ENCODE data around the gene LYST.
A peak's percentile ranks its signal among the peaks of the same experiment; 100 is the strongest.
"Not testable (repeated sequence)": the region's sequence is repeated elsewhere in the genome, so short reads cannot be mapped to it uniquely, and the experiment has no call there.

The LYST gene

GRCh38 chr1:235848251-235848650, 18.5 kb downstream of the LYST start:
- not testable (repeated sequence) for H3K36me3 ChIP-seq (ENCODE audit: control insufficient read depth, insufficient read depth, low read length); H3K4me3 ChIP-seq (ENCODE audit: low read length); H3K4me1 ChIP-seq (ENCODE audit: control insufficient read depth, insufficient read depth, low read length); H3K27me3 ChIP-seq (ENCODE audit: control insufficient read depth, insufficient read depth, low read length); H3K9ac ChIP-seq (ENCODE audit: low read length); H3K27ac ChIP-seq (ENCODE audit: low read depth, low read length)

- not testable (repeated sequence) for H3K9ac ChIP-seq (ENCODE audit: low read length); H3K27me3 ChIP-seq (ENCODE audit: control insufficient read depth, insufficient read depth, low read length); H3K4me3 ChIP-seq (ENCODE audit: low read length); H3K4me1 ChIP-seq (ENCODE audit: control insufficient read depth, insufficient read depth, low read length); H3K36me3 ChIP-seq (ENCODE audit: control insufficient read depth, insufficient read depth, low read length); H3K27ac ChIP-seq (ENCODE audit: low read depth, low read length)
These were observed 21.0 kb downstream of the LYST start for GRCh38 chr1:235845656-235846107.

DNA sequence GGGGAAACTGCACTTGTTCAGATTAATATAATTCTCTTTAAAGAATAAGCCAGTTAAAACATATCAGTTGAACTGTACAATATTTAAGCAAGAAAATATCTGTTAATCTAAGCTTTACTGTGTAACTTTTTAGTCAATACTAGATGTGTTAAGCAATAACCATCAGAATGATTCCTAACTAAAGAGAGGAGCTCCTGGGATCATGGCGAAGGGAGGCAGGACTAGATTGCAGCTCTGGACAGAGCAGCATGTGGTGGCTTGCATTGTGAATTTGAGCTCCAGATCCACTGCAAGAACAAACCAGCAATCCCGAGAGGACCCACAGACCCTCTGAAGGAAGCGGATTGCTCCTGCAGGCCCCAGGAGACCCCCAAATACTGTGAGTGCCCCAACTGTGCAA, 21.9 kb downstream of the LYST start:
- H3K9ac ChIP-seq (ENCODE audit: low read length), result no peak overlapping the region
- no peak overlapping the region for H3K4me3 ChIP-seq (ENCODE audit: low read length)
- peaks cover 3% of the 10 kb centered on the region for H3K4me1 ChIP-seq (ENCODE audit: control insufficient read depth, insufficient read depth, low read length)
- no peak overlapping the region for H3K27ac ChIP-seq (ENCODE audit: low read depth, low read length)
- no peaks in the 10 kb centered on the region for H3K36me3 ChIP-seq (ENCODE audit: control insufficient read depth, insufficient read depth, low read length)
- H3K27me3 ChIP-seq (ENCODE audit: control insufficient read depth, insufficient read depth, low read length), result no peaks in the 10 kb centered on the region

GRCh38 chr1:235843461-235843961, 23.2 kb downstream of the LYST start:
- Histone ChIP-seq H3K36me3 (ENCODE audit: control insufficient read depth, insufficient read depth, low read length) (no peaks in the 10 kb centered on the region), H3K9ac (ENCODE audit: low read length) (no peak overlapping the region), H3K27me3 (ENCODE audit: control insufficient read depth, insufficient read depth, low read length) (no peaks in the 10 kb centered on the region), H3K4me3 (ENCODE audit: low read length) (no peak overlapping the region), H3K4me1 (ENCODE audit: control insufficient read depth, insufficient read depth, low read length) (peaks cover 3% of the 10 kb centered on the region), H3K27ac (ENCODE audit: low read depth, low read length) (no peak overlapping the region)

GRCh38 chr1:235841938-235842545, 24.7 kb downstream of the LYST start:
- H3K27ac ChIP-seq (ENCODE audit: low read depth, low read length), result no peak overlapping the region
- no peak overlapping the region for H3K9ac ChIP-seq (ENCODE audit: low read length)
- no peaks in the 10 kb centered on the region for H3K27me3 ChIP-seq (ENCODE audit: control insufficient read depth, insufficient read depth, low read length)
- H3K4me3 ChIP-seq (ENCODE audit: low read length), result no peak overlapping the region
- no peaks in the 10 kb centered on the region for H3K36me3 ChIP-seq (ENCODE audit: control insufficient read depth, insufficient read depth, low read length)
- H3K4me1 ChIP-seq (ENCODE audit: control insufficient read depth, insufficient read depth, low read length), result peaks cover 3% of the 10 kb centered on the region

DNA sequence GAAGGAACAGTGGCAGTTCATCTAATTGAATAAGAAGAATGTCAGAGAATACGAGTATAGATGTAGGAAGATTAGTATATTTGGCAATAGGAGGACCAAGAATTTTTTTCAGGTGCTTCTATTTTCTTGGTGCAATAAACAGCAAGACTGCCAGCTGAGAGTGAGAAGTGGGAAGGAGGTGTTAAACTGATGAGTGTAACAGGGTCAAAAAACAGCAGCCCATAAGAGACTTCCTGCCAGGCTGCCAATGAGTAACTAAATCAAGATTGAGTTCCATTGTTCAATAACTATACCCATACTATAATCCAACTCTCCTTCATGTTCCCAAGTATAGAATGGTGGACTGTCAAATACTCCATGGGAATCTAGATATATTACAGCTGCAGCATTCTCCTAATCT, 28.7 kb downstream of the LYST start:
- no peaks in the 10 kb centered on the region for H3K4me1 ChIP-seq (ENCODE audit: control insufficient read depth, insufficient read depth, low read length)
- H3K36me3 ChIP-seq (ENCODE audit: control insufficient read depth, insufficient read depth, low read length), result no peaks in the 10 kb centered on the region
- H3K4me3 ChIP-seq (ENCODE audit: low read length), result no peak overlapping the region
- no peak overlapping the region for H3K9ac ChIP-seq (ENCODE audit: low read length)
- no peak overlapping the region for H3K27ac ChIP-seq (ENCODE audit: low read depth, low read length)
- H3K27me3 ChIP-seq (ENCODE audit: control insufficient read depth, insufficient read depth, low read length), result no peaks in the 10 kb centered on the region

GRCh38 chr1:235835226-235835625, 31.5 kb downstream of the LYST start:
- Histone ChIP-seq H3K9ac (ENCODE audit: low read length) (no peak overlapping the region), H3K4me1 (ENCODE audit: control insufficient read depth, insufficient read depth, low read length) (no peaks in the 10 kb centered on the region), H3K27me3 (ENCODE audit: control insufficient read depth, insufficient read depth, low read length) (no peaks in the 10 kb centered on the region), H3K27ac (ENCODE audit: low read depth, low read length) (peak overlapping the region; percentile 22), H3K4me3 (ENCODE audit: low read length) (peak overlapping the region; percentile 55), H3K36me3 (ENCODE audit: control insufficient read depth, insufficient read depth, low read length) (no peaks in the 10 kb centered on the region)

DNA sequence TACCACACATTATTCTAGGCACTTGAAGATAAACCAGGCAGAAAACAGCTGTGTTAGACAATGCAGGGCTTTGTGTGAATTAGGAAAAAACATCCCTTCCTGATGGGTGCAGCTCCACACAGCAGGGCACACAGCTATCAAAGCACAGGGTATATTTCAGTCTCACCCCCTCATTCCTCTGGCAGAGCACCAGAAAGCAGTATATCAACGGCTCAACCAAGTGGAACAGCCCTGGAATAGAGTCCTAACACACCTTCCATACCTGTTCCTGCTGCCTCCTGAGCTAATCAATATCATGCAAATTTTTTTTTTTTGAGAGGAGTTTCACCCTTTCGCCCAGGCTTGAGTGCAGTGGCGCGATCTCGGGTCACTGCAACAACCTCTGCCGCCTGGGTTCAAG, 32.1 kb downstream of the LYST start:
- no peaks in the 10 kb centered on the region for H3K27me3 ChIP-seq (ENCODE audit: control insufficient read depth, insufficient read depth, low read length)
- no peak overlapping the region for H3K9ac ChIP-seq (ENCODE audit: low read length)
- no peak overlapping the region for H3K4me3 ChIP-seq (ENCODE audit: low read length)
- no peaks in the 10 kb centered on the region for H3K36me3 ChIP-seq (ENCODE audit: control insufficient read depth, insufficient read depth, low read length)
- no peak overlapping the region for H3K27ac ChIP-seq (ENCODE audit: low read depth, low read length)
- H3K4me1 ChIP-seq (ENCODE audit: control insufficient read depth, insufficient read depth, low read length), result no peaks in the 10 kb centered on the region

- Histone ChIP-seq H3K27ac (ENCODE audit: low read depth, low read length) (no peak overlapping the region), H3K9ac (ENCODE audit: low read length) (no peak overlapping the region), H3K36me3 (ENCODE audit: control insufficient read depth, insufficient read depth, low read length) (no peaks in the 10 kb centered on the region)
These were observed 34.7 kb downstream of the LYST start for GRCh38 chr1:235832011-235832410.

DNA sequence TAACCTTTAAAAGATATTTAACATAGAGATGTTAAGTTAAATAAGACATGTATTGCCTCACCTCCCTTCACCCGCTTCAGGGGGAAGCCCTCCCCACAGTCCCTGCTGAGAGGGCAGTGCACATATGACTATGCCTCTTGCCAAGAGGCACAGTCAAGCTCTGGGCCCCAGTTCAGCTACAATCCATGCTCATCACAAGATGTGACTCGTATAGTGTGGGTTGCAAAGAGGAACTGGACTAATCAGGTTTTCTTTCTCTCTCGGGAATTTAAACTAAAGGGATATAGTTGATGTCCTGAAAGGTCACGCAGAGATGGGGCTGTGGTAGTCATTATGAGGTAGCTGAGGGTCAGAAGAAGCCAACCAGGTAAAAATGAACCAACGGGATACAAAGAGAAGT, 35.6 kb downstream of the LYST start:
- H3K27ac ChIP-seq (ENCODE audit: low read depth, low read length), result no peak overlapping the region

More at GRCh38 chr1:235832011-235832410, 34.7 kb downstream of the LYST start:
- Histone ChIP-seq H3K4me1 (ENCODE audit: control insufficient read depth, insufficient read depth, low read length) (no peaks in the 10 kb centered on the region), H3K4me3 (ENCODE audit: low read length) (no peak overlapping the region), H3K27me3 (ENCODE audit: control insufficient read depth, insufficient read depth, low read length) (no peaks in the 10 kb centered on the region)

DNA sequence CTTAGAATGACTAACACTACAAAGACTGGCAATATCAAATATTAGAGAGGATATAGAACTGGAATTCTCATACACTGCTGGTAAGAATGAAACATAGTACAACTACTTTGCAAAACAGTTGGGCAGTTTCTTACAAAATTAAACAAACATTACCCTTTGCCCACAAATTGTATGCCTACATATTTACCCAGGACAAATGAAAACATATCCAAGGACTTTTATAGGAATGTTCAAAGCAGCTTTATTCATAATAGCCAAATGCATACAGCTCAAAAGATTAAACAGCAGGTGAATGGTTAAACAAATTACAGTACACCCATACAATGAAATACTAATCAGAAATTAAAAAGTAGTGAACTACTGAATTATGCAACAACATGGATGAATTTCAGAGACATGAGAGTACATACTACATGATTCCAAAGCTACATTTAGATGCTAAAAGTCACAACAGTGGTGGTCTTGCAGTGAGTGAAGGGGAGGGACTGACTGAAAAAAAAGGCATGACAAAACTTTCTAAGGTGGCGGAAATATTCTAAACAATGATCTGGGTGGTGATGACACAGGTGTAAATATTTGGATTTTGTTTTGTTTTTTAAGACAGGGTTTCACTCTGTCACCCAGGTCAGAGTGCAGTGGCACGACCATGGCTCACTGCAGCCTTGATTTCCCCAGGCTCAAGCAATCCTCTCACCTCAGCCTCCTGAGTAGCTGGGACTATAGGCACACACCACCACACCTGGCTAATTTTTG, 40.4 kb downstream of the LYST start:
- Histone ChIP-seq H3K36me3 (ENCODE audit: control insufficient read depth, insufficient read depth, low read length) (no peaks in the 10 kb centered on the region), H3K27ac (ENCODE audit: low read depth, low read length) (no peak overlapping the region), H3K27me3 (ENCODE audit: control insufficient read depth, insufficient read depth, low read length) (no peaks in the 10 kb centered on the region), H3K4me1 (ENCODE audit: control insufficient read depth, insufficient read depth, low read length) (no peaks in the 10 kb centered on the region), H3K4me3 (ENCODE audit: low read length) (no peak overlapping the region), H3K9ac (ENCODE audit: low read length) (no peak overlapping the region)

More for the DNA sequence above, 35.6 kb downstream of the LYST start:
- Histone ChIP-seq H3K36me3 (ENCODE audit: control insufficient read depth, insufficient read depth, low read length) (no peaks in the 10 kb centered on the region), H3K4me1 (ENCODE audit: control insufficient read depth, insufficient read depth, low read length) (no peaks in the 10 kb centered on the region), H3K4me3 (ENCODE audit: low read length) (no peak overlapping the region), H3K27me3 (ENCODE audit: control insufficient read depth, insufficient read depth, low read length) (no peaks in the 10 kb centered on the region), H3K9ac (ENCODE audit: low read length) (no peak overlapping the region)

- Histone ChIP-seq H3K27ac (ENCODE audit: low read depth, low read length) (no peak overlapping the region), H3K9ac (ENCODE audit: low read length) (no peak overlapping the region), H3K27me3 (ENCODE audit: control insufficient read depth, insufficient read depth, low read length) (no peaks in the 10 kb centered on the region), H3K36me3 (ENCODE audit: control insufficient read depth, insufficient read depth, low read length) (no peaks in the 10 kb centered on the region), H3K4me1 (ENCODE audit: control insufficient read depth, insufficient read depth, low read length) (no peaks in the 10 kb centered on the region), H3K4me3 (ENCODE audit: low read length) (no peak overlapping the region)
These were observed 41.5 kb downstream of the LYST start for GRCh38 chr1:235825229-235825628.

DNA sequence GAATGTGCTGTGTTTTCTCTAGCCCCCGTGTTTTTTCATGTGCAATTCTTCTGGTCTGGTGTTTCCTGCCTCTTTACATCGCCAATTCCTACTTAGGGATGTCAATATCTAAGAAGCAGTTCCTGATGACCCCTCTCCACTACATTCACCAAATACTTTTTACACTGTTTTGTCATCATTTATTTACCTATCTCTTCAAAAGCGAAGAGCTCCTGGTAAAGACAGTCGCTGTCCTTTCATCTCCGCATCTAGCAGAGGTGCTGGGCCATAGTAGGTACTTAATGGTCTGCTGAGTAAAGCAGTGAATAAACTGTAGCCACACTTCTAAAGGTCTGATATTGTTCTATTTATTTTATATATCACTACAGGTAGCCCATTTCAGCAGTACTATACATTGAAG, 43.0 kb downstream of the LYST start:
- Histone ChIP-seq H3K27ac (ENCODE audit: low read depth, low read length) (no peak overlapping the region), H3K36me3 (ENCODE audit: control insufficient read depth, insufficient read depth, low read length) (no peaks in the 10 kb centered on the region), H3K9ac (ENCODE audit: low read length) (no peak overlapping the region), H3K4me3 (ENCODE audit: low read length) (no peak overlapping the region), H3K4me1 (ENCODE audit: control insufficient read depth, insufficient read depth, low read length) (no peaks in the 10 kb centered on the region), H3K27me3 (ENCODE audit: control insufficient read depth, insufficient read depth, low read length) (no peaks in the 10 kb centered on the region)
